GM12875 (cell line): ENCODE measurements around the gene KIF3A.
A peak's percentile ranks its signal among the peaks of the same experiment; 100 is the strongest.

Experiments
- H3K4me3 ChIP-seq: one replicate; pipeline ENCODE4 v1.5.1; 2011; ENCODE audit warnings: low read depth, low read length, control low read depth
- TF ChIP-seq, protein P1 (sequence below): IDR thresholded peaks from 2 replicates; pipeline ENCODE4 v1.5.1; 2011; ENCODE audit warnings: low read depth, mild to moderate bottlenecking, control low read depth, inconsistent platforms, low read length, moderate library complexity, borderline replicate concordance; ENCODE audit not compliant: insufficient read depth

Gene KIF3A

DNA sequence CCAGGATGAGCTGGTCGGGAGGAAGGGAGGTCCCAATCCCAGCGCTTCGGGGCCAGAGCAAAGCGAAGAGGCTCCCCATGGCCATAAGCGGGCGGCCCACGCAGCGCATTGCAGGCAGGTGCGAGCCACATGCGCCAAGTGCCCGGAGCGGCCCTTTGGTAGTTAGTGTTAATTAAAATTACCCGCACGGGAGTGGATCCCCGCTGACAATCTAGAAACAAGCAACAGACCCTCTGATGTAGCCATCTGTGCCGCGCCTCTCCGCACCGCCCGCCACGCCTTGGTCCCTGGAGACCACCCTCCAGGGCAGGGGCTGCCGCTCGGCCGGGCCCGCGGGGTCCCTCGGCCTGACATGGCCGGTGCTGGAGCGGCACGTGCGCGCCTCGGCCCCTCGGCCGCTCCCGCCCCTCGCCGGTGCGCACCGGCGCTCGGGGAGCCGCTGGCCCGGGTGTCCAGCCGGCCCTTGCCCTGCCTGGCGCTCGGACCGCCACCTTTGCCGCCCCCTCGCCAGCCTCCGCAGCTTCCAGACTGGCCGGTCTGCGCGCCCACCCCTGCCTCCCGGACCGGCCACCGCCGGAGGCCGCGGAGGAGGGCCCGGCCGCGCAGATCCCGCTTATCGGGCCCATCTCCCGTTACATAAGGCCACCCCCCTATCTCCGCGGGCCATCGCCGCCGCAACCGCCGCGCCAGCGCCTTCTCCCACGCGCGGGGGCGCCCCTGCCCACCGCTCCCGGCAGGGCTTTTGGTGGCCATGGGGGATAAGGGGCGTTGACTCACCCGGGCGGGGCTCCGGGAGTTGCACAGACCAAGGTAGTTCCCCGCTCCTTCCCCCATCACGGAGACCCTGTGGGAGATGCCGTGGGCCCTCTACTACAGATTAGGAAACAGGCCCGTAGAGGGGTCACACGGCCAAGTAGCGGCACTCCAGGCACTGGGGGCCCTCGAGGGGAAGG is 81.2 kb downstream of the KIF3A start:
- H3K4me3 ChIP-seq, result peak overlapping the region; percentile 21
- TF ChIP-seq, protein P1, sequence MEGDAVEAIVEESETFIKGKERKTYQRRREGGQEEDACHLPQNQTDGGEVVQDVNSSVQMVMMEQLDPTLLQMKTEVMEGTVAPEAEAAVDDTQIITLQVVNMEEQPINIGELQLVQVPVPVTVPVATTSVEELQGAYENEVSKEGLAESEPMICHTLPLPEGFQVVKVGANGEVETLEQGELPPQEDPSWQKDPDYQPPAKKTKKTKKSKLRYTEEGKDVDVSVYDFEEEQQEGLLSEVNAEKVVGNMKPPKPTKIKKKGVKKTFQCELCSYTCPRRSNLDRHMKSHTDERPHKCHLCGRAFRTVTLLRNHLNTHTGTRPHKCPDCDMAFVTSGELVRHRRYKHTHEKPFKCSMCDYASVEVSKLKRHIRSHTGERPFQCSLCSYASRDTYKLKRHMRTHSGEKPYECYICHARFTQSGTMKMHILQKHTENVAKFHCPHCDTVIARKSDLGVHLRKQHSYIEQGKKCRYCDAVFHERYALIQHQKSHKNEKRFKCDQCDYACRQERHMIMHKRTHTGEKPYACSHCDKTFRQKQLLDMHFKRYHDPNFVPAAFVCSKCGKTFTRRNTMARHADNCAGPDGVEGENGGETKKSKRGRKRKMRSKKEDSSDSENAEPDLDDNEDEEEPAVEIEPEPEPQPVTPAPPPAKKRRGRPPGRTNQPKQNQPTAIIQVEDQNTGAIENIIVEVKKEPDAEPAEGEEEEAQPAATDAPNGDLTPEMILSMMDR, result 0 out of 2 replicates have a peak, but pooled peaks have one; percentile 21

DNA sequence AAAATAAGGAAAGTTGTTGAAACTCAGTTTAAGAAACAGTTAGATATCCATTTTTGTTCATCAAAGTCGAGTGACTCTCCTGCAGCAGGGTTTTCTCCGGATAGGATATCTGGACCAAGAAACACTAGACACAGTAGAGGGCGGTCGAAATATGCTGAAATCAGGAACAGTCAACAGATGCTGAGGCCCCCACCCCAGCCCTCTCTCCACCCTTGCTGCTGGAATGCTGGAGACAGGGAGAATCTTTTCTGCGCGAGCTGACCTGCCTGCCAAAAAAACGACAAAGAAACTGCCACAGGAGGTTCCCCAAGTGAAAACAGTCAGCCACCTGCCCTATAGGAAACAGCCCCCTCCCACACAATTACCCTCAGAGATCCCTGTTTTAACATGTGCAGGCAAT is 83.6 kb downstream of the KIF3A start:
- no peak overlapping the region for H3K4me3 ChIP-seq
- TF ChIP-seq, protein P1, result no peak

DNA sequence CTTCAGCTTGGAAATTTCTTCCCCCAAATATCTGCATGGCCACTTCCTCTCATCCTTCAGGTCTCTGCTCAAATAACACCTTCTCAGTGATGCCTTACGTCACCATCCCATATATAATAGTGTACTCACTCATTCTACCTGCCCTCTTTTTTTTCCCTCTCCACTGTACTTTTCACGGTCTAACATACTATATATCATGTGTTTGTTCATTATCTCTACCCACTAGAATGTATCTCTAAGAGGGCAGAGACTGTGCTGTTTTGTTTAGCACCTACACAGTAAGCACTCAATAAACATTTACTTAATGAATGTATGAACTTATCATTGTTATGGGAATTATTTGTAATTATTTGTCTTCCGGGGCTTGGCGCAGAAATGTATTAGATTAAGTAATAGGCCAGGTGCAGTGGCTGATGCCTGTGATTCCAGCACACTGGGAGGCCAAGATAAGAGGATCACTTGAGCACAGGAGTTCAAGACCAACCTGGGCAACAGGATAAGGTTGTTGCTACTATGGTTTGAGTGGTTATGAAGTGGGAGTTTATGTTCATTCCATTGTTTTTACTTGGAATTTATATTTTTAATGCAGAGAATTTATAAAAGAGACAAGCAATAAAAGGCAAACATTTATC is 85.4 kb downstream of the KIF3A start:
- TF ChIP-seq, protein P1, result no peak
- no peak overlapping the region for H3K4me3 ChIP-seq

DNA sequence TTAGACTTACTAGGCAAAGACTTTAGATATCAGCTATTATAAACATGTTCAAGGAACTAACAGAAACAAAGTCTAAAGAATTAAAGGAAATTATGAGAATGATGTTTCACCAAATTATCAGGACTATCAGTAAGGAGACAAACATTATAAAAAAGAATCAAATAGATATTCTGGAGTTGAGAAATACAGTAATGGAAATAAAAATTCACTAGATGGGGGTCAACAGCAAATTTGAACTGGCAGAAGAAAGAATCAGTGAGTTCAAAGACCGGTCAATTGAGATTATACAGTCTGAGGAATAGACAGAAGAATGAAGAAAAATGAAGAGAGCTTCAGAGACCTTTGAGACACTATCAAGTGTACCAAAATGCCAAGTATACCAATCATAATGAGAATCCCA is 89.0 kb downstream of the KIF3A start:
- TF ChIP-seq, protein P1, result no peak
- no peak overlapping the region for H3K4me3 ChIP-seq

DNA sequence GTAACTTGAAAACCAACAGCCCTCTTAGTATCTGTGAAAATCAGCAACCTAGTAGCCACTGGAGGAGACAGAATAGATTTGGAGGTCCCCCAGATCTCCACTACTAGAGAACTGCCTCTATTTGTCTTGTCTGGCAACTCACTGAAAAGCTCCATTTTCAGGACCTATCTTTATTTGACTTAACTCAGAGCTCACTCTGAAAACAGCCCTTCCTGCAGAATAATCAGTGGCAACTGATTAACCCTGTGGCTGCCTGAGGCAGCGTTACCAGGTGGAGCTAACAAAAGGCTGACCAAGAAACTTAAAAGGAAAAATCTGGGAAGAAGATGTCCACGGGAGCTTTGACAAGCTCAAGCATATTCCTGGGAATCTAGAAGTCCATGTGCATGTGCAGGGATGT is 89.9 kb downstream of the KIF3A start:
- no peak overlapping the region for H3K4me3 ChIP-seq
- TF ChIP-seq, protein P1, result no peak

DNA sequence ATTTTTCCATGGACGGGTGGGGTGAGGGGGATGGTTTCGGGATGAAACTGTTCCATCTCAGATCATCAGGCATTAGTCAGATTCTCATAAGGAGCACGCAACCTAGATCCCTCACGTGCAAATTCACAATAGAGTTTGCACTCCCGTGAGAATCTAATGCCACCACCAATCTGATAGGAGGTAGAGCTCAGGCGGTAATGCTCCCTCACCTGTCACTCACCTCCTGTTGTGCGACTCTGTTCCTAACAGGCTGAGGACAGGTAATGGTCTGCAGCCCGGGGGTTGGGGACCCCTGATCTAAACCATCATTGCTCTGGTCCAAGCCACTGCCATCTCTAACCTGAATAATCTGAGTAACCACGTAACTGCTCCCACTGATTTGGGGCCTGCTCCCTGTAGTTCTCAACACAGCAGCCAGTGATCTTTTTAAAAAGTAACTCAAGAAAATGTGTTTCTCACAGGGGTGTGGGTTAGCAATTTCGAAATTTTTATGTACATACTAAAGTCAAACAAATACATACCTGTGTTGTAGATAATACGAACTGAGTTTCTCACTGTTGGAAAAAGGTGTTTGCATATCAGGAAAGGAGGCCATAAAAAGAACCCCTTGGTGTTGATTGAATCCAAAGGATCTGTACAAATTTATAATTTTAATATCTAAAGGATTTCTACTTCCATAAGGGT is 90.6 kb downstream of the KIF3A start:
- H3K4me3 ChIP-seq, result no peak overlapping the region
- TF ChIP-seq, protein P1, result no peak

DNA sequence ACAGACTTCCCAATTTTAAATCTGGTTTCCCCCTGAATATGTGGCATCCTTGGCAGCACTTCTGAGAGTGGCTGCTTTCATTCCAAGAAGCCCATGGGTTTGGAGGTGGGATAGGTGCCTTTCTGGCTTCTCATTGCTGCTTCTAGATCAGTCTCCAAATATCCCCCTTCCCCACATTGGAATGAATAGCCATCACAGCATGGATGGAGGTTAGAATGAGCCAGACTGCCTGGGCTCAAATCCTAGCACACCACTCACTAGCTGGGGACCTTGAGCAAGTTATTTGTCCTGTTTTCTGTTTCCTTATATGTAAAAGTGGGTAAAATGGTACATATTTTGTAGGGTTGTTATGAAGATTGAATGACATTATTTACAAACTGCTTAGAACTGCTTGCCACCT is 93.2 kb downstream of the KIF3A start:
- H3K4me3 ChIP-seq, result no peak overlapping the region
- TF ChIP-seq, protein P1, result no peak
